Tibial artery (tissue), 4 donors: ENCODE measurements around the gene ARHGEF38.

Experiments used
- DNase-seq, 2 donors: peaks; one replicate each; pipeline ENCODE4 v3.0.0-alpha.2; 2019
- H3K27ac ChIP-seq, 2 donors: fragments of 200-600 bp; sonication (generic) in 1 of 2; 1 replicate in 1 of 2; 2 replicates in 1 of 2; pipeline ENCODE4 v1.5.1; 2018 to 2019; ENCODE audit warnings: mild to moderate bottlenecking in 1 of 2
- H3K27me3 ChIP-seq, 2 donors: fragments of 200-600 bp; sonication (generic) in 1 of 2; one replicate each; pipeline versions ENCODE4 v1.5.1 to v1.6.0; 2016 to 2019
- H3K36me3 ChIP-seq, 3 donors: fragments of 200-600 bp; sonication (generic) in 2 of 3; one replicate each; pipeline ENCODE4 v1.5.1; 2016 to 2019; ENCODE audit warnings: mild to moderate bottlenecking in 2 of 3
- H3K4me1 ChIP-seq, 4 donors: fragments of 200-600 bp; sonication (generic) in 2 of 4; 1 replicate in 3 of 4; 2 replicates in 1 of 4; pipeline ENCODE4 v1.5.1; 2016 to 2019
- H3K4me3 ChIP-seq, 2 donors: fragments of 200-600 bp; sonication (generic) in 1 of 2; 1 replicate in 1 of 2; 2 replicates in 1 of 2; pipeline ENCODE4 v1.5.1; 2018 to 2019; ENCODE audit warnings: mild to moderate bottlenecking in 2 of 2
- H3K9me3 ChIP-seq, 3 donors: fragments of 200-600 bp; sonication (generic) in 1 of 3; one replicate each; pipeline ENCODE4 v1.5.1; 2016 to 2019
- CTCF ChIP-seq, 2 experiments: fragments of 200-600 bp in 1 of 2; fragments of 450-650 bp in 1 of 2; IDR thresholded peaks; one replicate each; pipeline ENCODE4 v1.5.1; 2017 to 2019; ENCODE audit warnings: antibody characterized with exemption in 2 of 2, mild to moderate bottlenecking in 1 of 2, moderate library complexity in 1 of 2
- intact Hi-C: fragments of 100-400 bp; cut with DNase I; formaldehyde crosslinking; loops from one replicate; pipeline ENCODE4 v1.15.0; 2023; ENCODE audit warnings: low total_unique reads

ARHGEF38 gene

DNA sequence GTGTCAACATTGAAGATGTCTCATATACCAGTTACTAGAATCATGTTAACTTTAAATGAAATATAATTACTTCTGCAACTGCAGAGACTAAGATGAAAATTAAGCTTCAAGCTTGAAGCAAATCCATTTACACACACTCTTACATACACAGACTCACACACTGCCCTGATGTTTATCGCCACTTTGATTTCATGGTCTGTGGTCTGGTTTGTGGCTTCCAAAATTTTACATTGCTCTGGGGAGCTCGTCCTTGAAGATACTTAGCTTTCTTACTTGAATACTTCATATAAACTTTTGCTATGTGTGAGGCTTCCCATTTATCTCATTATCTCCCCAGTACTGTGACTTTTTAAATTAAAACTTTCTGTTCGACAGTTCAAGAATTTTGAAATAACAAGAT lies 35.8 kb downstream of the ARHGEF38 start:
- no peak for DNase-seq
- Histone ChIP-seq H3K4me3 (no peak overlapping the region), H3K9me3 (no peaks in the 10 kb centered on the region), H3K4me1 (no peaks in the 10 kb centered on the region), H3K27ac (no peak overlapping the region), H3K36me3 (no peaks in the 10 kb centered on the region), H3K27me3 (no peaks in the 10 kb centered on the region)
- intact Hi-C loops: no loop called here
- no peak for TF ChIP-seq CTCF (IDR thresholded peaks at IDR 0.05)

DNA sequence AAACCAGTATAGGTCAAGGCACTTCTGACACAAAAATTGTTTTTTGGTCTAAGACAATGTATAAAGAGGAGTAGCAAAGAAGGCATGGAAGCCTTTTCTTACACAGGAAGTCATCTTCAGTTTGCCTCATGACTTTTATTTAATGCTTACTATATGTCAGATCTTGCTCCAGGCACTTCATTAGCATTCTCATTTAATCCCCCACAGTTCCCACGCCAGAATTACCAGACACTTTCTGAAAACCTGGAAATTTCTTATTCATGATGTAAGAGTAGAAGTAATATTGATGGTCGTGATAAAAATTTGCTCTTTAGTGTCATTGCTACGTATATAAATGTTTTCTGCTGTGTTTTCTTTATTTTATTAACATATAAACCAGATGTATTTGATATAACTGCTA lies 39.2 kb downstream of the ARHGEF38 start:
- Histone ChIP-seq H3K27me3 (no peaks in the 10 kb centered on the region), H3K9me3 (no peaks in the 10 kb centered on the region), H3K27ac (no peak overlapping the region), H3K4me3 (no peak overlapping the region), H3K36me3 (no peaks in the 10 kb centered on the region), H3K4me1 (no peaks in the 10 kb centered on the region)
- intact Hi-C loops: no loop called here
- no peak for DNase-seq
- TF ChIP-seq CTCF (IDR thresholded peaks at IDR 0.05): no peak

- Histone ChIP-seq H3K4me3 (no peak overlapping the region), H3K36me3 (no peaks in the 10 kb centered on the region), H3K9me3 (no peaks in the 10 kb centered on the region), H3K27ac (no peak overlapping the region), H3K4me1 (no peaks in the 10 kb centered on the region), H3K27me3 (no peaks in the 10 kb centered on the region)
- no peak for TF ChIP-seq CTCF (IDR thresholded peaks at IDR 0.05)
- DNase-seq: no peak
- intact Hi-C loops: no loop called here
Measured at GRCh38 chr4:105594099-105595010, 41.9 kb downstream of the ARHGEF38 start.

DNA sequence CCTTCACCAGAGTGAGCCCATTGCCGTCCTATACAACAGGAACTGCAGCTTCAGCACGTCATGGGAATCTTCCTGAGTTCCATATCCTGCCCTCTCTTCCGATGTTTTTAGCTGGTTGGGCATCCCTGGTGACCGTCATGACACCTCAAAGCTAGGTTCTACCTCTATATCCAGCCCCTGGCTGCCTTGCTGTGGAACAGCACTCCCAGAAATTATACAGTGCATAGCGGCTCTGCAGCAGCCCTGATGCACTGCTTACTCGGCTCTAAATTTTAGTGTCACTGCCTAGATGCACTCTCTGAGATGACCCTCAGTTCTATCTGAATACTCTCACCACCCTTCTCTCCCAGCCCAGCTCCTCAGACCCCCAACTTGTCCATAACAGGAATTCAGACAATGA lies 44.3 kb downstream of the ARHGEF38 start:
- Histone ChIP-seq H3K36me3 (no peaks in the 10 kb centered on the region), H3K27ac (no peak overlapping the region), H3K4me3 (no peak overlapping the region), H3K27me3 (no peaks in the 10 kb centered on the region), H3K9me3 (no peaks in the 10 kb centered on the region), H3K4me1 (no peaks in the 10 kb centered on the region)
- no peak for TF ChIP-seq CTCF (IDR thresholded peaks at IDR 0.05)
- intact Hi-C loops: no loop called here
- DNase-seq: no peak

DNA sequence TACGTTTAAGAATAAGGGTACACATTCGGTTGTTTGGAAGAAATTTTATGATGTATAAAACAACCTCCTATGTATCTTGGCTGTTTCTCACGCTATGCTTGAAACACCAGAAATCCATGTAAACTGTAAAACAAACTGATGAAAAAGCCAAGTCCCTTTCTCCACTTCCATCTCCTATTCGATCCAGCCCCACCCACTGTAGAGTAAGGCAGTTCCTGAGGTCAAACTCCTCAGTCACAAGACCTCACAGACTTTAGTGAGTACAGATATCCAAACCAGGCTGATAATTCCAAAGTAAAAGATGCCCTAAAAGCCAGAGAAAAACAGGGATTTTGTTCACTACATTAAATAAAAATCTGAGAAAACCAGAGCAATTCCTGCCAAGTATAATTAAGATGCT lies 45.6 kb downstream of the ARHGEF38 start:
- no peaks in the 10 kb centered on the region for H3K4me1 ChIP-seq
- no peaks in the 10 kb centered on the region for H3K36me3 ChIP-seq
- no peaks in the 10 kb centered on the region for H3K9me3 ChIP-seq
- H3K27me3 ChIP-seq: no peaks in the 10 kb centered on the region
- intact Hi-C loops: no loop called here
- no peak for TF ChIP-seq CTCF (IDR thresholded peaks at IDR 0.05)
- no peak for DNase-seq
- H3K27ac ChIP-seq: no peak overlapping the region
- H3K4me3 ChIP-seq: no peak overlapping the region
